Endothelial cell of umbilical vein (primary cell): Measurements from ENCODE around the gene MAN2B1. TPM values are rescaled to one million over a fixed set of nuclear protein-coding genes. Genes with fewer than 3 reads are reported as not detected.
"Not testable (repeated sequence)": the region's sequence is repeated elsewhere in the genome, so short reads cannot be mapped to it uniquely, and the experiment has no call there.

Experiments
- BruUV-seq: library from RNA; stranded (reverse); fragments of 400-500 nt; replicated peaks from 2 replicates; lab custom pipeline; 2021; lab: Mats Ljungman, UMichigan
- CTCF ChIA-PET: fragments of 300-600, 350-600 bp; sonication (Branson Sonifier 250); formaldehyde crosslinking; loops from one replicate; lab custom pipeline; 2021; ENCODE audit warnings: antibody characterized with exemption, inconsistent platforms; lab: Charles Lee
- POLR2A ChIA-PET: fragments of 300-600, 350-600 bp; sonication (Branson Sonifier 250); formaldehyde crosslinking; loops from one replicate; lab custom pipeline; 2021; ENCODE audit warnings: antibody characterized with exemption, inconsistent platforms; lab: Charles Lee
- DNase-seq: peaks from one replicate; pipeline ENCODE4 v3.0.0-alpha.2; 2011; ENCODE audit warnings: low read depth, low spot score
- FAIRE-seq: peaks from 2 replicates; lab custom pipeline; 2011; peaks lifted over from hg19 to GRCh38; lab: Jason Lieb, UNC
- H2AFZ ChIP-seq: 2 replicates; pipeline ENCODE4 v1.6.0; 2012; ENCODE audit warnings: low read depth, low read length, control low read depth, inconsistent platforms
- H3K27ac ChIP-seq: 2 replicates; pipeline ENCODE4 v1.5.1; 2011; ENCODE audit warnings: low read depth, mild to moderate bottlenecking, control low read depth, low read length, moderate library complexity; ENCODE audit not compliant: insufficient read depth
- H3K27me3 ChIP-seq, 2 experiments: 2 replicates each; pipeline versions ENCODE4 v1.6.0 to v1.6.1; 2011; ENCODE audit warnings: low read length in 2 of 2, mixed read lengths in 1 of 2; ENCODE audit not compliant: control insufficient read depth in 2 of 2, insufficient read depth in 2 of 2
- H3K36me3 ChIP-seq, 2 experiments: 2 replicates in 1 of 2; 3 replicates in 1 of 2; pipeline ENCODE4 v1.5.1; 2011; ENCODE audit warnings: low read length in 2 of 2, mild to moderate bottlenecking in 1 of 2, moderate library complexity in 1 of 2; ENCODE audit not compliant: control insufficient read depth in 2 of 2, insufficient read depth in 2 of 2; ENCODE audit errors: extremely low read depth in 1 of 2
- H3K4me1 ChIP-seq: 3 replicates; pipeline ENCODE4 v1.5.1; 2011; ENCODE audit warnings: mild to moderate bottlenecking, low read length; ENCODE audit not compliant: control insufficient read depth, insufficient read depth; ENCODE audit errors: extremely low read depth
- H3K4me2 ChIP-seq: 2 replicates; pipeline ENCODE4 v1.6.1; 2011; ENCODE audit warnings: low read length, control low read depth, mixed read lengths; ENCODE audit not compliant: insufficient read depth
- H3K4me3 ChIP-seq, 3 experiments: fragments of 200-600 bp in 1 of 3; sonication (generic), shearing (Covaris generic) in 1 of 3; replicated peaks in 1 of 3; 2 replicates each; pipeline ENCODE4 v1.5.1; 2011 to 2016; ENCODE audit warnings: control low read depth in 3 of 3, low read length in 3 of 3, mild to moderate bottlenecking in 2 of 3, inconsistent platforms in 1 of 3, low read depth in 1 of 3, moderate library complexity in 1 of 3; ENCODE audit not compliant: insufficient read depth in 1 of 3
- H3K79me2 ChIP-seq: 2 replicates; pipeline ENCODE4 v1.6.0; 2012; ENCODE audit warnings: low read length, inconsistent platforms; ENCODE audit not compliant: control insufficient read depth, insufficient read depth
- H3K9ac ChIP-seq: replicated peaks from 2 replicates; pipeline ENCODE3; 2011; ENCODE audit warnings: low read length, control low read depth; ENCODE audit not compliant: insufficient read depth; ENCODE audit errors: extremely low read depth
- H3K9me1 ChIP-seq: replicated peaks from 3 replicates; pipeline ENCODE4 v1.6.0; 2011; ENCODE audit warnings: mild to moderate bottlenecking, low read length; ENCODE audit not compliant: control insufficient read depth, insufficient read depth; ENCODE audit errors: extremely low read depth
- H3K9me3 ChIP-seq: replicated peaks from 2 replicates; pipeline ENCODE4 v1.5.1; 2012; ENCODE audit warnings: low read length, inconsistent platforms; ENCODE audit not compliant: control insufficient read depth, insufficient read depth
- H4K20me1 ChIP-seq: replicated peaks from 2 replicates; pipeline ENCODE3; 2011; ENCODE audit warnings: mild to moderate bottlenecking, low read length; ENCODE audit not compliant: control insufficient read depth, insufficient read depth; ENCODE audit errors: extremely low read depth
- CTCF ChIP-seq, 2 donors: IDR thresholded peaks; 1 replicate in 1 of 2; 2 replicates in 1 of 2; pipeline ENCODE4 v1.5.1; 2011; ENCODE audit warnings: low read length in 2 of 2, mild to moderate bottlenecking in 2 of 2, moderate library complexity in 2 of 2, control low read depth in 1 of 2, inconsistent platforms in 1 of 2, low read depth in 1 of 2; ENCODE audit not compliant: insufficient read depth in 1 of 2; ENCODE audit errors: extremely low read depth in 1 of 2
- EZH2 ChIP-seq: IDR thresholded peaks from 2 replicates; pipeline ENCODE4 v1.6.1; 2012; ENCODE audit warnings: borderline replicate concordance, low read depth, mild to moderate bottlenecking, moderate library complexity, low read length, inconsistent platforms; ENCODE audit not compliant: severe bottlenecking
- FOS ChIP-seq: IDR thresholded peaks from 2 replicates; pipeline ENCODE4 v1.6.1; 2011; ENCODE audit warnings: mild to moderate bottlenecking, low read length, moderate library complexity, borderline replicate concordance; ENCODE audit not compliant: insufficient read depth
- GATA2 ChIP-seq: IDR thresholded peaks from 2 replicates; pipeline ENCODE4 v1.7.0; 2011; ENCODE audit warnings: low read depth, mild to moderate bottlenecking, moderate library complexity, mixed read lengths, low read length; ENCODE audit not compliant: insufficient read length, insufficient read depth
- JUN ChIP-seq: IDR thresholded peaks from 2 replicates; pipeline ENCODE4 v1.6.1; 2011; ENCODE audit warnings: borderline replicate concordance, low read depth; ENCODE audit not compliant: insufficient read length, insufficient read depth
- MAX ChIP-seq: IDR thresholded peaks from 2 replicates; pipeline ENCODE4 v1.6.1; 2011; ENCODE audit not compliant: insufficient read depth, insufficient read length
- MYC ChIP-seq: IDR thresholded peaks from one replicate; pipeline ENCODE4 v1.6.1; 2011; ENCODE audit warnings: mild to moderate bottlenecking, low read depth, low read length
- POLR2A ChIP-seq: IDR thresholded peaks from 2 replicates; pipeline ENCODE4 v1.6.1; 2012; ENCODE audit warnings: low read depth, mild to moderate bottlenecking, control low read depth, low read length
- POLR2AphosphoS5 ChIP-seq: IDR thresholded peaks from 2 replicates; pipeline ENCODE4 v1.6.1; 2012; ENCODE audit warnings: low read depth, mild to moderate bottlenecking, control low read depth, low read length, moderate library complexity; ENCODE audit not compliant: insufficient read depth
- dilution Hi-C: fragments of 300-500 bp; cut with MboI; formaldehyde crosslinking; loops from one replicate; pipeline ENCODE4 v1.15.0; 2019; ENCODE audit warnings: low sequenced_read_pairs; ENCODE audit not compliant: extremely low pct_ligation_motif_present
- intact Hi-C: fragments of 100-400 bp; cut with micrococcal nuclease; formaldehyde crosslinking; loops from one replicate; pipeline ENCODE4 v1.10.0; 2022
- polyA plus RNA-seq, 4 experiments: library from polyadenylated mRNA; depleted of rRNA in 3 of 4; stranded (reverse) in 3 of 4; unstranded in 1 of 4; fragments of >200 nt; gene quantifications; 2 replicates each; pipeline versions ENCODE4 v1.2.1 to v1.2.3, GENCODE V29; 2011 to 2012; ENCODE audit warnings: missing spikeins in 1 of 4
- total RNA-seq: library from RNA; stranded (reverse); gene quantifications from 2 replicates; pipeline ENCODE4 v1.2.3, GENCODE V29; 2021

Gene MAN2B1
- total and polyA plus RNA-seq, 2 donors (not counting 3 experiments of a cell fraction or from before 2014, with no cell fraction given) = 64.4 to 76.8 TPM

- DNase-seq = no peak
- Histone ChIP-seq H4K20me1 (no peaks in the 10 kb centered on the region), H3K9ac (no peak overlapping the region), H3K4me2 (no peak overlapping the region), H2AFZ (no peak overlapping the region), H3K9me3 (no peaks in the 10 kb centered on the region), H3K79me2 (peaks cover 9% of the 10 kb centered on the region), H3K27ac (no peak overlapping the region), H3K4me1 (no peaks in the 10 kb centered on the region), H3K4me3 (no peak overlapping the region), H3K27me3 (no peaks in the 10 kb centered on the region), H3K36me3 (peaks cover 3 to 27% of the 10 kb centered on the region in 2 experiments), H3K9me1 (no peaks in the 10 kb centered on the region)
- TF ChIP-seq GATA2 = no peak
- no peak for TF ChIP-seq FOS
- no peak for TF ChIP-seq POLR2AphosphoS5
- TF ChIP-seq MAX = no peak
- TF ChIP-seq EZH2 = no peak
- no peak for TF ChIP-seq JUN
- TF ChIP-seq CTCF (IDR thresholded peaks at IDR 0.05; ENCODE audit: extremely low read depth in 1 of 2, insufficient read depth in 1 of 2, low read depth in 1 of 2, low read length in 2 of 2) = no peak
- TF ChIP-seq MYC = no peak
- TF ChIP-seq POLR2A = no peak
- no peak for FAIRE-seq
- no TSS peak for BruUV-seq
- intact Hi-C loops = loop anchor here (2.0 kb wide), 1 partner anchor 117 kb away; no protein-coding TSS in a partner anchor
- POLR2A ChIA-PET = interaction anchor here (1.3 kb wide), 1 partner anchor 14 kb away, joined by 4 read pairs; the partner anchor contains the start of genes MAN2B1 and WDR83
- CTCF ChIA-PET = interaction anchor here (4.7 kb wide), 1 partner anchor 167 kb away, joined by 38 read pairs; no protein-coding TSS in a partner anchor
- dilution Hi-C loops = no loop called here
These were observed 13.5 kb upstream of the MAN2B1 start for GRCh38 chr19:12680034-12680433.

- peaks cover 5 to 35% of the 10 kb centered on the region in 2 experiments for H3K36me3 ChIP-seq
- H3K79me2 ChIP-seq, H3K27ac ChIP-seq, H4K20me1 ChIP-seq, H2AFZ ChIP-seq, dilution Hi-C loops, H3K9me3 ChIP-seq, H3K4me2 ChIP-seq, intact Hi-C loops, H3K9ac ChIP-seq, DNase-seq, FAIRE-seq, H3K4me1 ChIP-seq, H3K4me3 ChIP-seq, H3K9me1 ChIP-seq, H3K27me3 ChIP-seq, BruUV-seq: not testable (repeated sequence)
- ChIA-PET CTCF (interaction anchor here (1.0 to 4.7 kb wide), 3 partner anchors 12 to 169 kb away, joined by 3 to 38 read pairs (median 5); partner anchors contain the start of genes MAN2B1 and WDR83), POLR2A (interaction anchor here (0.6 kb wide), 1 partner anchor 120 kb away, joined by 3 read pairs; no protein-coding TSS in a partner anchor)
These were observed 11.5 kb upstream of the MAN2B1 start for GRCh38 chr19:12678039-12678438.
